ENCODE results near the gene SLC25A42. TPM values are rescaled to one million over a fixed set of nuclear protein-coding genes. Genes with fewer than 3 reads are reported as not detected.

The SLC25A42 gene
- total RNA-seq, 1 experiment from 2014 or later = 6.7 TPM

GRCh38 chr19:19067276-19068072 is 3.7 kb downstream of the SLC25A42 start:
- Histone ChIP-seq H3K27me3 (replicated peaks) (no peaks in the 10 kb centered on the region), H3K9me3 (replicated peaks) (no peaks in the 10 kb centered on the region), H3K27ac (no peak overlapping the region), H3K4me1 (replicated peaks) (peaks cover 16% of the 10 kb centered on the region), H3K36me3 (no peaks in the 10 kb centered on the region), H3K4me3 (no peak overlapping the region)
- DNase-seq (ENCODE audit: low read depth in 1 of 2, low spot score in 2 of 2) = no peak

DNA sequence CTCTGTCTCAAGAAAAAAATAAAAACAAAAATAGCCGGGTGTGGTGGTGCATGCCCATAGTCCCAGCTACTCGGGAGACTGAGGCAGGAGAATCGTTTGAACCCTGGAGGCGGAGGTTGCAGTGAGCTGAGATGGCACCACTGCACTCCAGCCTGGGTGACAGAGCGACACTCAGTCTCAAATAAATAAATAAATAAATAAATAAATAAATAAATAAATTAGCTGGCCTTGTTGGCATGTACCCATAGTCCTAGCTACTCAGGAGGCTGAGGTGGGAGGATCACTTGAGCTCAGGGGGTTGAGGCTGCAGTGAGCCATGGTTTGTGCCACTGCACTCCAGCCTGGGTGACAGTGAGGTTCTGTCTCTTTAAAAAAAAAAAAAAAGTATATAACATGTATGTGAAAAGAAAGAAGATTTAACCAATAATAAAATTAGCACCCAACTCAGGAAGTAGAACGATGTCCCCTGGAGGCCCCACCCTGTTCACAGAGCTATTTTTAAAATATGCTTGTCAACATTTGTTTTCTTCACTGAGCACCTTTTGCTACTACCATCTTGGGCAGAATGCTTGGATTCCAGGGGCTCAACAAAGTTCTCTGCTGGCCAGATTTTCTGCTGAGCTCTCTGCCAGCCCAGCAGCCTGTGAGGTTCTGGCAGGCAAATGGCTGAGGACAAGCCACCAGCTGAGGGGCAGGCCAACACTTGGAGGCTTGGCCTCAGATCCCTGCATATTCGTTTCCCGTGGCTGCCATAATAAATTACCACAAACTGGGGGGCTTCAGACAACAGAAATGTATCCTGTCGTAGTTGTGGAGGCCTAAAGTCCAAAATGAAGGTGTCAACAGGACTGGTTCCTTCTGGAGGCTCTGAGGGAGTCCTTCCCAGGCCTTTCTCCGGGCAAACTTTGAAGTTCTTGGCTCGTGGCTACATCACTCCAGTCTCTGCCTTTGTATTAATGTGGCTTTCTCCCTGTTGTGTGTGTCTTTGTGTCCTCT is 5.2 kb downstream of the SLC25A42 start:
- H3K4me3 ChIP-seq = no peak overlapping the region
- H3K27ac ChIP-seq = no peak overlapping the region
- peaks cover 11% of the 10 kb centered on the region for H3K4me1 ChIP-seq (replicated peaks)
- no peaks in the 10 kb centered on the region for H3K9me3 ChIP-seq (replicated peaks)
- no peaks in the 10 kb centered on the region for H3K36me3 ChIP-seq
- no peaks in the 10 kb centered on the region for H3K27me3 ChIP-seq (replicated peaks)
- no peak for DNase-seq (ENCODE audit: low read depth in 1 of 2, low spot score in 2 of 2)

- Histone ChIP-seq H3K27me3 (replicated peaks) (no peaks in the 10 kb centered on the region), H3K4me1 (replicated peaks) (no peaks in the 10 kb centered on the region), H3K36me3 (no peaks in the 10 kb centered on the region), H3K4me3 (no peak overlapping the region), H3K27ac (no peak overlapping the region), H3K9me3 (replicated peaks) (no peaks in the 10 kb centered on the region)
- no peak for DNase-seq (ENCODE audit: low read depth in 1 of 2, low spot score in 2 of 2)
Observed at GRCh38 chr19:19071897-19072296, 8.1 kb downstream of the SLC25A42 start.

DNA sequence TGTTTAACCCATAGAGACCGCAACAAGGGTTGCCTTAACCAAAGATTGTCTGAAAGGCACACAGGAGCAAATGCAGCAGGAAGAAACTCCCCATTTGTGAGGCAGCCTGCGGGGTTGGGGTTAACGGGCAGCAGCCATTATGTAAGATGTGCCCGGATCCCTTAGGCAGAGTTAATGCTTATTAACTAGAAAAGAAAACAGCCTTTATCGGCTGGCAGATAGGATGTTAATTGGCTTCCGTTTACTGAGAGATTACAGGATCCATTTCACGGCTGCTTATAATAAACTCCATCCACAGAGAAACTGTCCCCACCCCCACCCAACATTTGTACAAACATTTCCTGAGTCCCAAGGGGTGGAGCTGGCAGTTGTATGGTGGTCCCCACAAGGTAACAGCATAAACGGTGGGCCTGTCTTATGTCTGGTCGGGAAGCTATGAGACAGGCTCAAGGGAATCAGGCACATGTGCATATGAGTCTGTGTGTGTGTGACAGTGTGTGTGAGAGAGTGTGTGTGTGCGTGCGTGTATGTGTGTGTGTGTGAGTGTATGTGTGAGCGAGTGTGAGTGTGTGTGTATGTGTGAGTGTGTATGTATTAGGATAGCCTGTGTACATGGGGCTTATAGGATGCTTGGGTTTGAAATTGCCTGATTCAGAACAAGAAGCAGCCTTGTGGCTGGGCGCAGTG is 10.5 kb downstream of the SLC25A42 start:
- no peaks in the 10 kb centered on the region for H3K9me3 ChIP-seq (replicated peaks)
- H3K27me3 ChIP-seq (replicated peaks) = no peaks in the 10 kb centered on the region
- H3K36me3 ChIP-seq = no peaks in the 10 kb centered on the region
- no peak overlapping the region for H3K4me3 ChIP-seq
- no peak overlapping the region for H3K27ac ChIP-seq
- H3K4me1 ChIP-seq (replicated peaks) = no peaks in the 10 kb centered on the region
- no peak for DNase-seq (ENCODE audit: low read depth in 1 of 2, low spot score in 2 of 2)

DNA sequence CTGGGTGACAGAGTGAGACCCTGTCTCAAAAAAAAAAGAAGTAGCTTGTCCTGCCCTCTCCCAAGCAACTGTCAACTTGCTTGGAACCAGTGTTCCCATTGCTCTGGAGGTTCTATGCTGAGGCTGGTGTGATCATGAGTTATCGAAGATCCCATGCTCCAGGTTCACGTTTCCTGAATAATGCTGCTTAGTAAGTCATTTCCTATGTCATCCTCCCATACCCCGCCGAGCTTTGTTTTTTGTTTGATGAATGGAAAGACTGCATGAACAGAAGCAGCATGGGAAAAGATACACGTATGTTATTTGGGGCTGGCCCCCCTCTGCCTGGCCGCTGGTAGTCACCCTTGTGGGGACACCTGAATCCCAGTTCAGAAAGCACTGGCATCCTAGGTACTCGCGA is 11.3 kb downstream of the SLC25A42 start:
- no peak for DNase-seq (ENCODE audit: low read depth in 1 of 2, low spot score in 2 of 2)
- Histone ChIP-seq H3K36me3 (no peaks in the 10 kb centered on the region), H3K9me3 (replicated peaks) (no peaks in the 10 kb centered on the region), H3K4me3 (no peak overlapping the region), H3K27me3 (replicated peaks) (no peaks in the 10 kb centered on the region), H3K4me1 (replicated peaks) (no peaks in the 10 kb centered on the region), H3K27ac (no peak overlapping the region)

DNA sequence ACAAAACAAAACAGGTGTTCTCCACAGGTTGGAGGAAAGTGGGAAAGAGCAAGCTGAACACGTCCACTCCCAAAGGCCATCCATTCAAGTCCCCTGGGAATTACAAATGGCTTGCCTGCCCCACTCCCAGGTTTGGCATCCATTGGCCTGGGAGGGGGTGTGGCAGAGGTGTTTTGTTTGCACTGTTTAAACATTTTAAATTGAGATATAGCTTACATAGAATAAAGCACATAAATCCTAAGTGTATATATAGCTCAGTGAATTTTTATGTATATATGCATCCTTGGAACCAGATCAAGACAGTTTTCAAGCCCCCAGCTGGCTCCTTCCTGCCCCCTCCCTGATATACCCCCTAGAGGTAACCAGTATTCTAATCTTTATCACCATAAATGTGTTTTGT is 12.7 kb downstream of the SLC25A42 start:
- H3K9me3 ChIP-seq (replicated peaks) = no peaks in the 10 kb centered on the region
- no peak overlapping the region for H3K27ac ChIP-seq
- no peaks in the 10 kb centered on the region for H3K27me3 ChIP-seq (replicated peaks)
- no peaks in the 10 kb centered on the region for H3K4me1 ChIP-seq (replicated peaks)
- H3K4me3 ChIP-seq = no peak overlapping the region
- H3K36me3 ChIP-seq = no peaks in the 10 kb centered on the region
- DNase-seq (ENCODE audit: low read depth in 1 of 2, low spot score in 2 of 2) = no peak

DNA sequence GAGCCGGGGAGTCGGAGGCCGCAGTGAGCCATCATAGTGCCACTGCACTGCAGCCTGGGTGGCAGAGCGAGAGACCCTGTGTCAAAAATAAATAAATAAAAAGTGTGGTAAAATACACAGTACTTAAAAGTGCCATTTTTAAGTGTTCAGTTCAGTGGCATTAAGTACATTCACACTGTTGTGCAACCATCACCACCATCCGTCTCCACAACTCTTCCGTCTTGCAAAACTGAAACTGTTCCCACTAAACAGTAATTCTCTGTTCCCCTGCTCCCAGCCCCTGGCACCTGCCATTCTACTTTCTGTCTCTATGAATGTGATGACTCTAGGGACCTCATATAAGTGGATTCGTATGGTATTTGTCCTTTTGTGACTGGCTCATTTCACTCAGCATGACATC is 13.3 kb downstream of the SLC25A42 start:
- Histone ChIP-seq H3K36me3 (no peaks in the 10 kb centered on the region), H3K27ac (no peak overlapping the region), H3K4me3 (no peak overlapping the region), H3K27me3 (replicated peaks) (no peaks in the 10 kb centered on the region), H3K9me3 (replicated peaks) (no peaks in the 10 kb centered on the region), H3K4me1 (replicated peaks) (no peaks in the 10 kb centered on the region)
- DNase-seq (ENCODE audit: low read depth in 1 of 2, low spot score in 2 of 2) = no peak

DNA sequence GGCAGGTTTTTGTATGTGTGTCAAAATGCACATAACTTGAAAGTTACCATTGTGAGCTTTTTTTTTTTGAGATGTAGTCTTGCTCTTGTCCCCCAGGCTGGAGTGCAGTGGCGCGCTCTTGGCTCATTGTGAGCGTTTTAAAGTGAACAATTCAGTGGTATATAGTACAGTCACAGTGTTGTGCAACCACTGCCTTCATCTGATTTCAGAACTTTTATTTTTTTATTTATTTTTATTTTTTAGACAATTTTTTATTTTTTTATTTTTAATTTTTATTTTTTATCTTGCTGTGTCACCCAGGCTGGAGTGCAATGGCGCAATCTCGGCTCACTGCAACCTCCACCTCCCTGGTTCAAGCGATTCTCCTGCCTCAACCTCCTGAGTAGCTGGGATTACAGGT is 15.0 kb downstream of the SLC25A42 start:
- H3K27me3 ChIP-seq (replicated peaks) = no peaks in the 10 kb centered on the region
- no peaks in the 10 kb centered on the region for H3K36me3 ChIP-seq
- no peaks in the 10 kb centered on the region for H3K4me1 ChIP-seq (replicated peaks)
- no peak overlapping the region for H3K4me3 ChIP-seq
- DNase-seq (ENCODE audit: low read depth in 1 of 2, low spot score in 2 of 2) = no peak
- H3K9me3 ChIP-seq (replicated peaks) = no peaks in the 10 kb centered on the region
- H3K27ac ChIP-seq = no peak overlapping the region

- no peaks in the 10 kb centered on the region for H3K27me3 ChIP-seq (replicated peaks)
- no peak for DNase-seq (ENCODE audit: low read depth in 1 of 2, low spot score in 2 of 2)
- H3K9me3 ChIP-seq (replicated peaks) = no peaks in the 10 kb centered on the region
- H3K36me3 ChIP-seq = no peaks in the 10 kb centered on the region
- H3K4me3 ChIP-seq = no peak overlapping the region
- H3K27ac ChIP-seq = no peak overlapping the region
- no peaks in the 10 kb centered on the region for H3K4me1 ChIP-seq (replicated peaks)
Observed at GRCh38 chr19:19079571-19079970, 15.8 kb downstream of the SLC25A42 start.

DNA sequence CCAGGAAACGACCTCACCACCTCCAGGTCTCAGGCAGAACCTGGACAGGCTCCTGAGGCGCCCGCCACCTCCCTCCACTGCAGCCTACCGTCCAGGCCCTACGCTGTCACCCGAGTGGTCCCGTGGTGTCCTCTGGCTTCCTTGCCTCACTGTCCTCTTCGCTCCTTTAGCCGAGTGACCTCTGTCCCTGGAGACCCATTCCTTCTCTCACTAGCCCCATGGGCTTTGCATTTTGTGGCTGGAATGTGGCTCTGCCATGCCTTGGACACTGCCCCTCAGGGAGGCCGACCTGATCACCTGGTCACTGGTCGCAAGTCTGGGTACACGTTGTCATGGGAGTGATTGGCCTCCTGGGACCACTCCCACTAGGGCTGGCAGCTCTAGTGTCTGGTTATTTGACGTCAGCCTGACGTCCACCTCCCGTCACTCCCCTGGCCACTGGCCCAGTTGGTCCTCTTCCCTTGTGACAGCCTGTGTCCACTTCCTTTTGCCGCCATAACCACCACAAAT is 17.9 kb downstream of the SLC25A42 start:
- Histone ChIP-seq H3K27me3 (replicated peaks) (no peaks in the 10 kb centered on the region), H3K9me3 (replicated peaks) (no peaks in the 10 kb centered on the region), H3K4me1 (replicated peaks) (no peaks in the 10 kb centered on the region), H3K36me3 (no peaks in the 10 kb centered on the region), H3K4me3 (no peak overlapping the region), H3K27ac (no peak overlapping the region)
- no peak for DNase-seq (ENCODE audit: low read depth in 1 of 2, low spot score in 2 of 2)

- H3K36me3 ChIP-seq = no peaks in the 10 kb centered on the region
- H3K27me3 ChIP-seq (replicated peaks) = no peaks in the 10 kb centered on the region
- no peak for DNase-seq (ENCODE audit: low read depth in 1 of 2, low spot score in 2 of 2)
Observed at GRCh38 chr19:19083413-19084178, 19.8 kb downstream of the SLC25A42 start.

GRCh38 chr19:19087676-19088075 is 23.9 kb downstream of the SLC25A42 start:
- Histone ChIP-seq H3K27ac (no peak overlapping the region), H3K9me3 (replicated peaks) (no peaks in the 10 kb centered on the region), H3K27me3 (replicated peaks) (no peaks in the 10 kb centered on the region), H3K4me3 (no peak overlapping the region), H3K36me3 (no peaks in the 10 kb centered on the region), H3K4me1 (replicated peaks) (no peaks in the 10 kb centered on the region)
- no peak for DNase-seq (ENCODE audit: low read depth in 1 of 2, low spot score in 2 of 2)

More at GRCh38 chr19:19083413-19084178, 19.8 kb downstream of the SLC25A42 start:
- H3K9me3 ChIP-seq (replicated peaks) = no peaks in the 10 kb centered on the region
- H3K27ac ChIP-seq = no peak overlapping the region
- H3K4me1 ChIP-seq (replicated peaks) = no peaks in the 10 kb centered on the region
- H3K4me3 ChIP-seq = no peak overlapping the region

DNA sequence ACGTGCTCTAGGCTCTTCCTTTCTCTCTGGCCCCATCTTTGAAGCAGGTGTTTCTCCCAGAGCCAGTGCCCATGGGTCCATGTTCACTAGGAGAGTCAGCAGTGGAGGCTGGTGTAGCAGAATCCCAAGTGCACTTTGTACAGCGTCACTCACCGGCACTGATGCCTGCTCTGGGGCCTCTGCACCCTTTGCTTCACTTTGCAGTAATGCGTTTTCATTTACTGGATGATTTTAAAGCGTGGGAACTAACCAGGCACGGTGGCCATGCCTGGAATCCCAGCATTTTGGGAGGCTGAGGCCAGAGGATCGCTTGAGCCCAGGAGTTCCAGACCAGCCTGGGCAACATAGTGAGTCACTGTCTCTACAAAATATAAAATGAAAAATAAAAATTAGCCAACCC is 30.7 kb downstream of the SLC25A42 start:
- H3K4me3 ChIP-seq = no peak overlapping the region
- no peak overlapping the region for H3K27ac ChIP-seq
- no peaks in the 10 kb centered on the region for H3K27me3 ChIP-seq (replicated peaks)
- no peak for DNase-seq (ENCODE audit: low read depth in 1 of 2, low spot score in 2 of 2)
- H3K4me1 ChIP-seq (replicated peaks) = no peaks in the 10 kb centered on the region
- no peaks in the 10 kb centered on the region for H3K9me3 ChIP-seq (replicated peaks)
- no peaks in the 10 kb centered on the region for H3K36me3 ChIP-seq
